22Rv1 (cell line): ENCODE results near the gene SMAD3.

ENCODE experiments used
- ZFX ChIP-seq: fragments of 450-650 bp; IDR thresholded peaks from 2 replicates; pipeline ENCODE4 v1.6.1; 2017; ENCODE audit warnings: antibody characterized with exemption, borderline replicate concordance
- TF ChIP-seq, protein P1 (sequence below): fragments of 450-650 bp; IDR thresholded peaks from 2 replicates; pipeline ENCODE4 v1.5.1; 2017; ENCODE audit warnings: mild to moderate bottlenecking

DNA sequence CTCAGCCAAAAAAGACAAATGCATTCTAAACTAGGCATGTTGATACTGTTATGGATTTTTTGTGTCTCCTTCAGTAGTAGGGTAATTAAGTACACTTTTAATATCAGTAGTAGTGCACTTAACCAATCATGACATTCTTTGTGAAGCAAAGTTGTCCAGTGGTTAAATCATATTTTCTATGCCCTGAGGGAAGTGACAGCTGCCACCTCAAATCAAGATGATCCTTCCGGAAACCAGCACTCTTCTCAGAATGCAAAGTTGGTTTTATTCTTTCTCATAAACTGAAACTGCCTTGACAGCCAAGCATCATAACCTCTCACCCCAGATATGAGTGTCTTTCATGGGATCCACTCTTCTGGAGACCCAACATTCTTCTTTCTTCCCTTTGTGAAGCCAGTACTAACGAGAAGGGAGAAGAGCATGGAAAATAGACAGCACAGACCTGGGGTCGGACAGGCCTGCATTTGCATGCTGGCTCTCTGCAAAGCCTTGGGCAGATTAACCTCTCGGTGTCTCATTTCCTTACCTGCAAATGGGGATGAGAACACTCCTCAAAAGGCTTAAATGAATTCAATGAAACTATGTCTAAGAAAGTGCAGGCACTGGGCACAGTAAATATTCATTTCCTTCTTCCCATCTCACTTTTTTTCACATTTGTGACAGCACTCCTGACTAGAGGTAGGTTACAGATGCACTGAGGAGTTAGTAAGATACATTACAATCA is 175.9 kb downstream of the SMAD3 start:
- TF ChIP-seq, protein P1, sequence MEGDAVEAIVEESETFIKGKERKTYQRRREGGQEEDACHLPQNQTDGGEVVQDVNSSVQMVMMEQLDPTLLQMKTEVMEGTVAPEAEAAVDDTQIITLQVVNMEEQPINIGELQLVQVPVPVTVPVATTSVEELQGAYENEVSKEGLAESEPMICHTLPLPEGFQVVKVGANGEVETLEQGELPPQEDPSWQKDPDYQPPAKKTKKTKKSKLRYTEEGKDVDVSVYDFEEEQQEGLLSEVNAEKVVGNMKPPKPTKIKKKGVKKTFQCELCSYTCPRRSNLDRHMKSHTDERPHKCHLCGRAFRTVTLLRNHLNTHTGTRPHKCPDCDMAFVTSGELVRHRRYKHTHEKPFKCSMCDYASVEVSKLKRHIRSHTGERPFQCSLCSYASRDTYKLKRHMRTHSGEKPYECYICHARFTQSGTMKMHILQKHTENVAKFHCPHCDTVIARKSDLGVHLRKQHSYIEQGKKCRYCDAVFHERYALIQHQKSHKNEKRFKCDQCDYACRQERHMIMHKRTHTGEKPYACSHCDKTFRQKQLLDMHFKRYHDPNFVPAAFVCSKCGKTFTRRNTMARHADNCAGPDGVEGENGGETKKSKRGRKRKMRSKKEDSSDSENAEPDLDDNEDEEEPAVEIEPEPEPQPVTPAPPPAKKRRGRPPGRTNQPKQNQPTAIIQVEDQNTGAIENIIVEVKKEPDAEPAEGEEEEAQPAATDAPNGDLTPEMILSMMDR, result no peak
- TF ChIP-seq ZFX, result no peak
